Hematopoietic multipotent progenitor cell treated with erythropoietin and hydrocortisone succinate and interleukin-3 and kit ligand, for 15 days (in vitro differentiated cells): ENCODE data around the gene CYP4B1.
"Not testable (repeated sequence)": the region's sequence is repeated elsewhere in the genome, so short reads cannot be mapped to it uniquely, and the experiment has no call there.

Experiments
- DNase-seq: peaks from one replicate; pipeline ENCODE4 v3.0.0-alpha.2; 2015; ENCODE audit warnings: low spot score

CYP4B1 gene

DNA sequence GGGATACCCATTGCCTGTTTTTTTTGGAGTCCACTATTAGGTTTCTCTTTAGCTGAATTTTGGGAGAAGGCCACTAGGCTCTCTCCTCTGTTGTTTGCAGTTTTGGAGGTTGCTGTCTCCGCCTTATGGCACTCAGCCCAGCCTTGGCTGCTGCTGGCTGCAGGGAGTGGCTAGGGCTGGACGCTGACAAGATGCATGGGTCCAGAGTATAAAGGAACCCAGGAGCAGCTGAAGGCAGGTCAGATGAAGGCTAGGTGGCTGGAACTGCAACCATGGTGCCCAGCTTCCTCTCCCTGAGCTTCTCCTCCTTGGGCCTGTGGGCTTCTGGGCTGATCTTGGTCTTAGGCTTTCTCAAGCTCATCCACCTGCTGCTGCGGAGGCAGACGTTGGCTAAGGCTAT lies at the start of gene CYP4B1:
Gene CYP4B1 (plus strand): TSS at position 237 of the 400 bp plus-strand sequence. CDS start 36 bp downstream, at position 273.
- no peak for DNase-seq

DNA sequence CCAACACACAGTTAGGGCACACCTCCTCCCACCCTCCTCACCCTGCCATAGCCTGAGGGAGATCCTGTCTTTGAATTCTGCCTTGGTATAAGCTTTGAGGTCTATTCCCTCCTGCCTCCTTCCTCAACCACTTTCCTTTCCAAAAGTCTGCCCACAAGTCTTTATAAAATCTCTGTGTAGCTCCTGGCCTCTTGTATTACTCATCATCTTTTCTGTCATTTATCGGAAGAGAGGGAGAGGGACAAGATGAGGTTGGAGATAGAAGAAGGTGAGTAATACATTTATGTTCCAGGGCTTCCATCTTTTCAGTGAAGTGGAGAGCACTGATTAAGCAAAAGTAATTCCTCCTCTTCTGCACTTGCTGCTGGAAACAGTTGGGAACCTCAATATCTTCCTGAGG lies 49.4 kb upstream of the CYP4B1 start:
- DNase-seq = no peak

DNA sequence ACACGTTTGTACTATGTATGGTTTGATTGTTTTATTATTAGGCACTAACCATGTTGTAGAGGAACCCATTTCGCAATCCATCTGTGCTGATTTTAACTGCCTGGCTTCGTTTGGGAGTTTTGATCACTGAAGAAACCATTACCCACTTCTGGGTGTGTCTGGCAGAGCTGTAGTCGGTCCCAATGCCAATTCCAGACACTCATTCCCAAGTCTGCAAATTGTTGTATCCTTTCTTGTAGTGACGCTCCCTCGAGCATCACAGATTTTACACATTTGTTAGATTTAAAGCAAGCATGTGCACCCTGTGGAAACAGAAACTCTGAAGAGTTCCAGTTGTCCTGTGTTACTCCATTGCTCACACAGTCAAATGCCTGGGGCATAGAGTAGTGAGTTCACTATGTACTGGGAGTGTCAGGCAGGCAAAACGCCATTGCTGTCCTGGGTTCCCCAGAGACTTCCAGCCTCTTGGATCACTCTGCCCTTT lies 48.9 kb upstream of the CYP4B1 start:
- no peak for DNase-seq

DNA sequence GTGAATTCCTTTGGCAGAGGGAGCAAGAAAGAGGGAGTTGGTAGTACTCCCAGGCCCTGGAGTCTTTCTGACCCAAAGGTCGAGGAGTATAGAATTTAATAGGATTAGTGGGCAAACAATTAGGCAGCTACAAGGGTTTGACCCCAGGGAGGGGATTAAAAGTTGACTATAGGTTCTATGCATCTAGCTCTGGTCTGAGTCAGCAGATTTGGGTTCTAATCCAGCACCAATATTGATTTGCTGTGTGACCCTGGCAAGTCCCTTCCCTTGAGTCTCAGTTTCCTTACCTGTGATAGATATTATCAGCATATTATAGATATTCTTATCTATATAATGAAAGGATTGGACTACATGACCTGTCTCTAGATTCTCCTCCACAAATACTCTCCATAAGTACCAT lies 44.9 kb upstream of the CYP4B1 start:
- no peak for DNase-seq

DNA sequence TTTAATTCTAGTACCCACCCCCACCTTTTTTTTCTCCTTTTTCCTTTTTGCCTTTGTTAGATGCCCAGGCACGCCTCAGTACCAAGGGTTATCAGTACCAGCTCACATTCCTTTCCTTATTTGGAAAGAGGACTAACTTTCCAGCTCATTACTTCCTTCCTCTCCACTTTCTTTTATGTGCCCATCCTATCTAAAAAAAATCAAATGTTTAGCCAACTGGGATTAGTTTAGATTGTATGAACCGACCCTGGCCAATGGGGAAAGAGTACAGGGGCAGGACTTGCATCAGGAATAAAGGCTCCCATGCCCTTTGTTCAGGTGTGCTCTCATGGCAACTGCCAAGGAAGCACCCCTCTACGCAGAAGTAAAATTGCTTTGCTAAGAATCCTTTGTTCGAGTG lies 44.1 kb upstream of the CYP4B1 start:
- DNase-seq = not testable (repeated sequence)

DNA sequence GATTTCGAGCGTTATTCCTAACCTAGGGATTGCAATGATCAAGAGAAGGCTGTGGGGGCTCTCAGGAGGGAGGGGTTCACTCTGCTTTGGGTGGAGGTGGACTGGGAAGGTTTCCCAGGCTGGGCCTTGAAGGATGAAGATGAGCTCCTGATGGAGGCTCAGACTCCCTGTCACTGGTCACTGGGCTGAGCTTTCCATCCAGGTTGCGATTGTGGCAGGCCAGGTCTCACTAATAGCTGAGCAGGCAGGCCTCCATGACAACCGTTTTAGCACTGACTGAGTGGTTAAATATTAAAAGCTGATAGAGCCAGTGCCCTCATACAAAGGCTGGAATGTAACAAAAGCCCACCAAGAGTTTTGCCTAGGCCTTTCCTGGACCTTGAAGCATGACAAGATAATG lies 43.7 kb upstream of the CYP4B1 start:
- DNase-seq = no peak

DNA sequence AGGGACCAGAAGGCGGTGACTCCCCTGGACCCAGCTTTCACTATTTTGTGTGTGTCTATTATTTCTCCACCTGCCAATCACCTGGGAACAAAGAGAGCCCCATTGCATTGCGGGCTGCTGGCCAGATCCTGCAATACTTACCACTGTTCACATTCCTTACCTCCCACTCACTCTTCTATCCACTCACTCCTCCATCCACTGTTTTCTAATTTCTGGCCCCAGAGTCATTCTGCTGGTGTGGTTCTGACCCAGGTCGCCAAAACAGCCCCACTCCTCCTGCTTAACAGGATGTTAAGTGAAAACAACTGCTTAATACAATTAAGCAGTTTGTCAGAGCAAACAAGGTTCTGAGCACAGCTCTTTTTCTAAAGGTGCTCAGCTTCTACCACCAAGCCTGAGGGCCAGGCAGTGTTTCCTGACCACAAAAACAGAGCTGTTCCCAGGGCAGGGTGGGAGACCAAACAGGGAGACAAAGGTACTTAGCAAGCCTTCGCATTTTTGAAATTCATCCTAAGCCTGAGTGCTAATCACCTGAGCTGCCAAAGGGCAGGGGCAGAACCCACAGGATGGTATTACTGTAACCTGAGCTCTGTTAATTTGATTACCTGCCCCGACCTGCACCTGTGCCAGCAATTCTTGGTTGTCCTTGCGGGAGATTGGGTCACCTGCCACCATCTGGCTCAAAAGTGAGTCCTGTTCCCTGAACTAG lies 41.4 kb upstream of the CYP4B1 start:
- no peak for DNase-seq

DNA sequence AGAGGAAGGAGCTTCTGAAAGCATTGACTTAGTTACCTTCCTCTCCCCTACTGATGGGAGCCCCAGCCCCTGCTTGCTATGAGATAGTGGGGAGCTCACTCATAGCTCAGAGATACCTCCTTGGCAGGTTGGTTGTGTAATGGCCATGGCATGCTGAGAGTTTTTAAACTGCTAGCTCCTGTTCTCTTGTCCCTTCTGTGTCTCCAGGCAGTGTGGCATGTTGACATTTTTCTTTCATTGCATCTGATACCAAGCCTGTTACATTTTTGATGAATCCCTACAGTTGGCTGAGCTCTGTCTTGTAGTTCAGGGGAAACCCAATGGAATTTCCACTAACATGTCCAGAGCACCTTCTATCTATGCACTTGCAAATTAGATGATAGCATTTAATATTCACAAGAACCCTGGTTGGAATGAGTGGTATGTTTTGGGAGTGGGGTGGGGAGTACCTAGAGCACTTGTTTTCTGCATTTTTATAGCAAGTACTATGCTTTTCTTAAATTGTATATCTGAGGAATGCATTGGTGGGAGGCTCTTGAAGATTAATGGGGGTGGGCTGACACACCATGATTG lies 40.8 kb upstream of the CYP4B1 start:
- no peak for DNase-seq

DNA sequence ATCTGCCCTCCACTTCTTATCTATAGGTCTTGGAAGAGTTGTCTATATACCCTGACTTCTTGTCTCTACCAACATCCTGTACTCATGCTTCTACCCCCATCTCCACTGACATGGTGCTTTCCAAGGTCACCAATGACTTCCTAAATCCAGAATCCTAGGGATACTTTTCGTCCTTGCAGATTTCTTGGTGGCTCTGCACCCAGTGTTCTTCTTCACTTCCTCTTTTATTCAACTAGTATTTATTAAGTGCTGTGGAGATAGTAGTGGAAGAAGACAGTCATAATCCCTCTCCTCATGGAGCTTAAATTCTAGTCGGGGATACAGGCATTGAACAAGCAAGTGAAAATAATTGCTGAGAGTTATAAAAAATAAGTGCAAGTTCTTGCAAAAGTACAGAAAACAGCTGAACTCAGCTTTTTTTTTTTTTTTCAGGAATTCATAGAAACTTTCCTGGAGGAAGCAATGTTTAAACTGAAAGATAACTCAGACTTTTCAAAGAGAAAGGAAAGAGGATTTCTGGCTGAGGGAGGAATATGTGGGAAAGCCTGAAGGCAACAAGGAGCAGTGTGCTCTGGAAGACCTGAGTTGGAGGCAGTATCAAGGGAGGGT lies 38.2 kb upstream of the CYP4B1 start:
- no peak for DNase-seq

DNA sequence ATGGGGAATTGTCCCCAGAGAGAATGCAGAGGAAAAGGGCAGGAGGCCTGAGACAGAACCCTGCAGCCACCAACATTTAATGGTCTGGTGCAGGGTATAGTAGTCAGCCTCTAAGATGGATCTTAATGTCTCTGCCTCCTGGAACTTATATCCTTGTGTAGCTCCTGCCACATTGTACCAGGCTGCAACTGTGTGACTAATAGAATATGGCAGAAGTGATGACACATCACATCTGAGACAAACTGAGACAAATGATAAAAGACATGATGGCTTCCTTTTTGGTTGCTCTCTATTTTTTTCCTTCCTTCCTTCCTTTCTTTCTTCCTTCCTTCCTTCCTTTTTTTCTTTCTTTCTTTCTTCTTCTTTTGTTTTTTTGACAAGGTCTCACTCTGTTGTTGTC lies 37.1 kb upstream of the CYP4B1 start:
- no peak for DNase-seq

DNA sequence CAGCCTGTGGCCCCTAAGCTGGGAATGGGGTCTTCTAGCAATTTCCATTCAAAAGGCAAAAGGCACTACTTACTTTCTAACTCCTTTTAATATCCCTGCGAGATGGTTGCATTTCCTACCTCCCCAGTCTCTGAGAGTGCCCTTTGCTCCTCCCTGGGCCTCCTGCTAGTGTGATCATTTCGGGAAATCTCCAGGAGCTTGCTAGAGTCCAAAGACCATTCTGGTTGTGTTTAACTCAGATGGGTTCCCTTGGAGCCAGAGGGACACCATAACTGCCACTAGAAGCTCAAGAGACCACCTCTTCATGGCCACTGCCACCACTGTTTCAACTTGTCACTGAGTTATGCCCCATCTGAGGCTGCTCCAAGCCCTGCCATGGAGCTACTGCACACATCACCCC lies 34.4 kb upstream of the CYP4B1 start:
- no peak for DNase-seq

DNA sequence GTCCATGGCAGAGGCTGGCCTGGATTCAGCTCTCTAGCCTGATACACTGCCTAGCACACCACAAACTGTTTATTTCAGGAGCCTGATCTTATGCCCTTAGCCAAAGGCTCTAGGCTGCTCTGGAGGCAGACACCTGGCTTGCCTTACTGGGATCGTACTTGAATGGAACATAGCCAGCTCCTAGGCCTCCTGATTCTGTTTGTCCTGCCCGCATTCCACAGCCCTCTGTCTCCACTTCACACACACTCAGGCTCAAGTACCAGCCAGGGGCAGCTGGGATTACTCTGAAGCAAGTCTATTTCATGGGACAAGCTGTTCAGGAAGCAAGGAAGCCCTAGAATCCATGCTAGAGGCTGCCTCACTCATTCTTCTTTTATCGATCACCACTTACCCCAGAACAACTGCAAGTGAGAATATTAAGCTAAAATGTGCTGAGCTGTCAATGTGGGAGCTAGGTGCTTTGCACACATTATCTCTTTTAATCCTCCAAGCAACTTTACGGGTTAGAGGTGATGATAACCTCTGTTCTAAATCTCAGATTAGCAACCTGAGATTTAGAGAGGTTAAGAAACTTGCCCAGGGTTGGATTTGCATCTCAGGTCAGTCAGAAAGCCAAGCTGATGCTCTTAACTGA lies 31.1 kb upstream of the CYP4B1 start:
- DNase-seq = no peak

DNA sequence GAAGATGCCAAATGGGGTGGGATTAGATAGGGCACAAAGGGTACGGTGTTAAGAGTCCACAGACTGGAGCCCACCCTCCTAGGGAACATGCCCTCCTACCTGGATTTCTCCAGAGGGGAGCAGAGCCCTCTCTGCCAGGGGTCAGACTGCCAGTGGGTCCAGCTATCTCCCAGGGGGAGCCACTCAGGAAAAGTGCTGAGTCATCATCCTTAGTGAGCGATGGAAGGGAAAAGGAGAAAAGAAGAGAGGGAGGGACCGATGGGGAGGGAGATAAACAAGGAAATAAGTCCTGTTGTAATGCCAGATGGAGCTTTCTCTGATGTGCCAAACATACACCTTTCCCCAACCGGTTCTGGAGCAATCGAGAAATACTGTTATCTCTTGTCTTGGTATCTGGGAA lies 30.4 kb upstream of the CYP4B1 start:
- DNase-seq = no peak

DNA sequence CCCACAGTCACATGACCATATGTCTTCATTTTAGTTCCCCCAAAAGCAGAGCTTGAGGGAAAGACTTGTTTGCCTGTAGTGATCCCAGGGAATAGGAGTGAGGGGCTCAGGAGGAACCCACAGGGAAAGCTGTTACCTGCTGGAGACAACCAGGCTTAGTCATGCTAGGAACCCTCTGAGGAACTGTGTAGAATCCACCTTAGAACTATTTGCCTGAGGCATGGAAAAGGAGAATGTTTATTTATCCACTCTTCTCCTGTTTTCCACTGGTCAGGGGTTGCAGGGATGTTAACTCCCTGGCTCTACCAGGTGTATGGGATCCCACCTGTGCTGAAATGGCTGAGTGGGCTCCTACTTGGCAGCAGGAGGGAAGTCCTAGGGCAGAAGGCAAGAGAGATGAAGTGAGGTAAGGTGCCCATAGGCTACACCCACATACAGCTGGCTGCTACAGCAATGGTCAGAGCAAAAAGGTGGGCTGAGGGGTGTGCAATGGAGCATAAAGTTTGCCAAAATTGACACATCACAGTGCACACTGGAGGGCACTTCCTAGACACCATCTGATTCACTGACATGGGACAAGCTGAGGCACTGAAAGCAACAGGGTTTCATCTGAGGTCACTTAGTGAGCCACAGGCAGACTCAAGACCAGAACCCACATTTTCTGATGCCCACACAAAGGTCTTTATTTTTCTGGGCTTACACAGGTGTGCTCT lies 29.7 kb upstream of the CYP4B1 start:
- no peak for DNase-seq

DNA sequence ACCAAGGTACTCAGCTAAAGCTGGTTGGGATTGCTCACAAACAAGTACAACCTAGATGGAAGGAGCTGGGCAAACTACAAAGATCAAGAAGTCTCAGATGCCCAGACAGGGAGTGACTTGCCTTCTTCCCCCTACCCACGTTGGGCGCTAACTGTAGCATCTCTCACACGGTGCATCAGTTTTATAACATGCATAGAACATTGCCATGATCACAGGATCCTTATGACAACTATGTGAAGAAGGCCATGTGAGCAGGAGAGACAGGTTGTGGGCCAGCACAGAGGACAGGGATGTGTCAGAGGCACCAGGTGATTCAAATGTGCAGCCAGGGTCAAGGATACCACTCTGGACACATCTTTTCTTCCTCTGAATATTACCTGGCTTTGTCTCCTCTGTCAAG lies 28.3 kb upstream of the CYP4B1 start:
- DNase-seq = no peak

DNA sequence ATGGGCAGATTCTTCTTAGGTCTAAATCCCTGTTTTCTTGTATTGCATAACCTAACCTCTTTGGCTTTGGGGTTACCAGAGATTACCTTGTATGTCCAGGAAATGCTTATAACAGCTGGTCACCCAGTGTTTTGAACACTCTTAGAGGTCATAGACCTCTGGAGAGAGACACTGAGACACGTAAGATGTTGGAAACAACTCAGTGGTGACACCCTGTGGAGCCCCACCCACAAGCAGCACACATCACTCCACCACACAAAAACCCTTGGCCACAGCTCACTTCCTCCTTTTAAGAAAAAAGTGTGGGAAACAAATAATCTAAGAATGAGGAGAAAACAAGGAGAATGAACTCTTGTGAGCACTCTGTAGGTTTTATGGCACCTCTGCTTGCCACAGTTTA lies 26.3 kb upstream of the CYP4B1 start:
- no peak for DNase-seq

DNA sequence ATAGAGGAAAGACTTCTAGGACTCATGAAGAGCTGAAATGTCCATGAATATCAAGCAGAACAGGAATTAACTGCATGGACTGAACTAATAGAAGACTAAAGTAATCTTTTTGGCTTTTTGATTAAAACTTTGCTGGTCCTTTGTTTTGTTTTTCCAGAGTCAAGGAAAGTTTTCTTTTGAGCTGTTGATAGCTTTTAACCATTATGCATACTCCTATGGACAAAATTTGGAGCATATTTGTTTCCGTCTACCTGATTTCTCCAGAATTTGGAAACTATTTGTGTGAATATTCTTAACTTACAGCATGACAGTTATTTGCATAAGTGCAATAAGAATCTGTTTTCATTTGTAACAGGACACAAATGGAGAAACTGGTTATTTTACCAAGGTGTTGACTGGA lies 24.5 kb upstream of the CYP4B1 start:
- DNase-seq = no peak

DNA sequence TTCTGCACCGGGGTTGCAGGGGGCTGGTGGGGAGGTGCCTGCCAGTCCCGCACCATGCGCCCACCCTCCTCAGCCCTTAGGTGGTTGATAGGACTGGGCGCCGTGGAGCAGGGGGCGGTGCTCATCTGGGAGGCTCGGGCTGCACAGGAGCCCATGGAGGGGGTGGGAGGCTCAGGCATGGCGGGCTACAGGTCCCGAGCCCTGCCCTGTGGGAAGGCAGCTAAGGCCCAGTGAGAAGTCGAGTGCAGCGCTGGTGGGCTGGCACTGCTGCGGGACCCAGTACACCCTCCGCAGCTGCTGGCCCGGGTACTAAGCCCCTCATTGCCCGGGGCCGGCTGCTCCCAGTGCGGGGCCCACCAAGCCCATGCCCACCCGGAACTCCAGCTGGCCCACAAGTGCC lies 20.4 kb upstream of the CYP4B1 start:
- DNase-seq = not testable (repeated sequence)

DNA sequence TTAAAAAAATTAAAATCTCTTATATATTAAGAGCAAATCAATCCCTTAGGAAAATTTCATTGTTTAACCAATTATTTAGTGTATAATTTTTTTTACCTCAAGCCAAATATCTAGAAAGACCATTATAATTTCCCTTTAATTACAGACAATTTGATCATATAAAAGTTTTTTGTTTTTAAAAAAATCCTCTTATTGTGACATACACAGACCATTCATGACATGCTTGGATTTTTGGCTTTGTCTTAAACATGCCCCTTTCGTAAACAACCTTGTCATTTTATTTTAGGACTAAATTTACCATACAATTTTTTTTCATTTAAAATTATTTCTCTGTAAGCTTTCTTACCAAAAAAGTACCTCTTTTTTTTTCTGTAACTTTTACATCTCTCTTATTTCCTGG lies 14.2 kb upstream of the CYP4B1 start:
- DNase-seq = no peak

DNA sequence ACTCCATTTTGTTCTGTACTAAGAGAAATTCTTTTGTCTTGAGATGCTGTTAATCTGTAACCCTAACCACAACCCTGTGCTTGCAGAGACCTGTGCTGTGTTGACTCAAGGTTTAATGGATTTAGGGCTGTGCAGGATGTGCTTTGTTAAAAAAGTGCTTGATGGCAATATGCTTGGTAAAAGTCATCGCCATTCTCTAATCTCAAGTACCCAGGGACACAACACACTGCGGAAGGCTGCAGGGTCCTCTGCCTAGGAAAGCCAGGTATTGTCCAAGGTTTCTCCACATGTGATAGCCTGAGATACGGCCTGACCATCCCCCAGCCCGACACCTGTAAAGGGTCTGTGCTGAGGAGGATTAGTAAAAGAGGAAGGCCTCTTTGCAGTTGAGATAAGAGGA lies 10.2 kb upstream of the CYP4B1 start:
- not testable (repeated sequence) for DNase-seq

DNA sequence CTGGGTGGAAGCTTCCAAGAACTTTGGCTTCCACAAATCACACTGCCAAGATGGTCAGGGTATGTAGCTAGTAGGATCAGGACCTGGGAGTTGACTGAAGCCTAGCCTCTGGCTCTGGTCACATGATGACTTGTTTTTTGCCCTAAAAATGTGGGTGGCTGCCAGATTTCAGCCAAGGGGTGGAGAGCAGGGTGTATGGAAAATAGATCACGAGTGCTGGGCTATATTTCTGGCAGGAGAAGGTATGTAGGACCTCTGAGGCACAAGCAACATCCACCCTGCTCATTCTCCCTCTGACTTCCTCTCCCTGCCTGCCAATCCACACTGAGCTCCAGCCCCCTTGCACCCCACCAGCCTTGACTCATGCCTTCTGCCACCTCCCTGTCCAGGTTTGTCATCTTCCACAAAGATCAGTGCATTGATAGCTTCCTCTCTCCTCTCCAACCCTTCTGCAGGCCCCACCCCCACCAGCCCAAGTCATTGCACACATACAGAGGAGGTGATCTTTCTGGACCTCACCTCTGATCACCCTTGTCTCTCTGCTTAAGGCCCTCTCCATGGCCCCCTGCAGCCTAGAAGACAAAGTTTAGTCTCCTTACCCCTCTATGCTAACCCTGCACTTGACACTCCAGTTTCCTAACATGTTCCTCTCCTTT lies 8.3 kb upstream of the CYP4B1 start:
- DNase-seq = no peak

DNA sequence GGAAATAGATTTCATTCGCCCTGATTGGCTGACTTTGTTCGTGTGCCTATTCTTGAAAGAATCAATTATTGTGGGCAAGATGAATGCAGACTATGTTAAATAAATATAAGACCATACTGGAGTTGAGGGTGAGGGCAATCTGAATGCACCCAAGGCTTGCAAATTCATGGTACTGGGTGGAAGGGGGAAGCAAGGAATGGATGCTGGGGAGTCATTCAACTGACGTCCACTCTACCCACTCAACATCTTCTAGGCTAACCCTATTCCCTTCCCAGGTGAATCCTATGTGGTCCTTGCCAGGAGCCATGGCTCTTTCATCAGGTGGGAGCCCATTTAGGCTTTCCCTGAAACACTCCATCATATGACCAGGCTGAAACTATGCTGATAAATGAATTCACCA lies 5.7 kb upstream of the CYP4B1 start:
- no peak for DNase-seq
